MM.1S (cell line): Measurements from ENCODE around the gene HHIP.

Source experiments
- CTCF ChIP-seq: fragments of 300-600 bp; sonication (generic); IDR thresholded peaks from 2 replicates; pipeline ENCODE4 v1.5.1; 2016; ENCODE audit warnings: antibody characterized with exemption, low read length, mixed read lengths
- EZH2 ChIP-seq: fragments of 300-600 bp; sonication (generic); optimal IDR thresholded peaks from 2 replicates; pipeline ENCODE3; 2017; ENCODE audit warnings: low read depth, mild to moderate bottlenecking, antibody characterized with exemption, low read length, mixed read lengths
- EZH2phosphoT487 ChIP-seq: fragments of 300-600 bp; sonication (generic); IDR thresholded peaks from 2 replicates; pipeline ENCODE4 v1.6.1; 2018; ENCODE audit warnings: antibody characterized with exemption, low read length

GRCh38 chr4:144723471-144723870 lies 77.5 kb downstream of the HHIP start:
- TF ChIP-seq EZH2phosphoT487 (no peak), CTCF (no peak), EZH2 (no peak)
